SU-DHL-6 (cell line): ENCODE results near the gene INTS7.
A peak's percentile ranks its signal among the peaks of the same experiment; 100 is the strongest.

ENCODE experiments used
- CTCF ChIP-seq: fragments of 200-600 bp; sonication (generic); IDR thresholded peaks from one replicate; pipeline ENCODE4 v1.5.1; 2017; ENCODE audit warnings: antibody characterized with exemption, mild to moderate bottlenecking, low read length, moderate library complexity; ENCODE audit not compliant: insufficient read depth, poor library complexity, severe bottlenecking
- EZH2phosphoT487 ChIP-seq: fragments of 200-600 bp; sonication (generic), shearing (Covaris generic); conservative IDR thresholded peaks from 2 replicates; pipeline ENCODE4 v1.6.1; 2018; ENCODE audit warnings: mild to moderate bottlenecking, antibody characterized with exemption, low read length, moderate library complexity, mixed read lengths

- peak; percentile 96 for TF ChIP-seq CTCF
- TF ChIP-seq EZH2phosphoT487: no peak
Observed at GRCh38 chr1:212035123-212035834, at the start of gene INTS7, which contains the start of gene DTL.
